ENCODE results near the gene TRIP6. TPM values are rescaled to one million over a fixed set of nuclear protein-coding genes. Genes with fewer than 3 reads are reported as not detected.

The TRIP6 gene
- total RNA-seq, 1 donor from 2014 or later: 99.9 TPM

- FAIRE-seq: no peak
- H3K79me2 ChIP-seq (ENCODE audit: insufficient read depth, low read length): peaks cover 39% of the 10 kb centered on the region
- H3K27me3 Mint-ChIP-seq (ENCODE audit: low read depth, unreplicated experiment): no peaks in the 10 kb centered on the region
- peak overlapping the region; percentile 60 for H2AFZ ChIP-seq (ENCODE audit: low read depth, low read length)
- no peaks in the 10 kb centered on the region for H3K27me3 ChIP-seq (ENCODE audit: insufficient read depth, low read length)
- no peaks in the 10 kb centered on the region for H3K9me3 Mint-ChIP-seq (ENCODE audit: unreplicated experiment)
- H3K27ac Mint-ChIP-seq (ENCODE audit: unreplicated experiment): peak overlapping the region; percentile 84
- peak overlapping the region; percentile 33 for H3K27ac ChIP-seq (ENCODE audit: low read depth, low read length)
- TF ChIP-seq CTCF (IDR thresholded peaks at IDR 0.05; ENCODE audit: insufficient read depth, low read depth, low read length): no peak
- H3K9me3 ChIP-seq (ENCODE audit: insufficient read depth, low read depth, low read length): no peaks in the 10 kb centered on the region
- peaks cover 8% of the 10 kb centered on the region for H3K36me3 ChIP-seq (ENCODE audit: insufficient read depth, low read length)
- DNase-seq (ENCODE audit: low read depth): no peak
- peaks cover 8% of the 10 kb centered on the region for H3K4me1 Mint-ChIP-seq (ENCODE audit: low read depth, unreplicated experiment)
- H3K9ac ChIP-seq (ENCODE audit: low read length): peak overlapping the region; percentile 71
- H3K4me3 ChIP-seq (ENCODE audit: insufficient read depth, low read depth, low read length): peak overlapping the region; percentile 80
- peaks cover 17% of the 10 kb centered on the region for H3K4me1 ChIP-seq (ENCODE audit: insufficient read depth, low read length)
- H3K4me3 Mint-ChIP-seq (ENCODE audit: unreplicated experiment): peak overlapping the region; percentile 94
- H3K36me3 Mint-ChIP-seq (ENCODE audit: low read depth, unreplicated experiment): peaks cover 5% of the 10 kb centered on the region
- H4K20me1 ChIP-seq (ENCODE audit: insufficient read depth, low read length): peaks cover 45% of the 10 kb centered on the region
- H3K4me2 ChIP-seq (ENCODE audit: low read length): peak overlapping the region; percentile 93
These were observed 40.5 kb upstream of the TRIP6 start for GRCh38 chr7:100826514-100827329.

GRCh38 chr7:100827330-100828226, 39.6 kb upstream of the TRIP6 start, which contains the start of gene EPHB4:
TSS of gene EPHB4 (minus strand) at chr7:100827523. CDS start at chr7:100827030, 493 bp downstream.
- Histone ChIP-seq H2AFZ (ENCODE audit: low read depth, low read length) (peak within 1 kb of the TSS; percentile 97), H3K79me2 (ENCODE audit: insufficient read depth, low read length) (peaks cover 39% of the 10 kb centered on the region)
- H3K4me3 Mint-ChIP-seq (ENCODE audit: unreplicated experiment): peak within 1 kb of the TSS; percentile 95

More at GRCh38 chr7:100827330-100828226, 39.6 kb upstream of the TRIP6 start, which contains the start of gene EPHB4:
- H3K36me3 ChIP-seq (ENCODE audit: insufficient read depth, low read length): peaks cover 5% of the 10 kb centered on the region
- peaks cover 17% of the 10 kb centered on the region for H3K4me1 ChIP-seq (ENCODE audit: insufficient read depth, low read length)
- H3K36me3 Mint-ChIP-seq (ENCODE audit: low read depth, unreplicated experiment): peaks cover 2% of the 10 kb centered on the region
- peaks cover 8% of the 10 kb centered on the region for H3K4me1 Mint-ChIP-seq (ENCODE audit: low read depth, unreplicated experiment)
- H3K9me3 Mint-ChIP-seq (ENCODE audit: unreplicated experiment): no peaks in the 10 kb centered on the region
- peak within 1 kb of the TSS; percentile 51 for H3K27ac ChIP-seq (ENCODE audit: low read depth, low read length)
- DNase-seq (ENCODE audit: low read depth) (peak; percentile 80), FAIRE-seq (no peak)
- peaks cover 39% of the 10 kb centered on the region for H4K20me1 ChIP-seq (ENCODE audit: insufficient read depth, low read length)
- H3K27me3 ChIP-seq (ENCODE audit: insufficient read depth, low read length): no peaks in the 10 kb centered on the region
- peak within 1 kb of the TSS; percentile 93 for H3K4me2 ChIP-seq (ENCODE audit: low read length)
- peak within 1 kb of the TSS; percentile 71 for H3K9ac ChIP-seq (ENCODE audit: low read length)
- H3K27me3 Mint-ChIP-seq (ENCODE audit: low read depth, unreplicated experiment): no peaks in the 10 kb centered on the region
- H3K9me3 ChIP-seq (ENCODE audit: insufficient read depth, low read depth, low read length): no peaks in the 10 kb centered on the region
- H3K4me3 ChIP-seq (ENCODE audit: insufficient read depth, low read depth, low read length): peak within 1 kb of the TSS; percentile 80
- TF ChIP-seq EZH2 (IDR thresholded peaks at IDR 0.05; ENCODE audit: insufficient read depth, low read length): no peak
- peak; percentile 35 for TF ChIP-seq CTCF (IDR thresholded peaks at IDR 0.05; ENCODE audit: insufficient read depth, low read depth, low read length)
- H3K27ac Mint-ChIP-seq (ENCODE audit: unreplicated experiment): peak within 1 kb of the TSS; percentile 88

All from astrocyte (in vitro differentiated cells and primary cell).